ENCODE measurements around the gene SYPL2. TPM values are rescaled to one million over a fixed set of nuclear protein-coding genes. Genes with fewer than 3 reads are reported as not detected.

SYPL2 gene
- total RNA-seq = 0.13 and 0.62 TPM in 2 replicates

GRCh38 chr1:109466452-109467300, at the start of gene SYPL2:
Gene SYPL2, plus strand, starts transcription at chr1:109466546. Its CDS starts 298 bp downstream, at chr1:109466844.

GRCh38 chr1:109426281-109427170, 39.8 kb upstream of the SYPL2 start, which contains the start of gene PSMA5:
Gene PSMA5, minus strand, starts transcription at chr1:109426448. Its CDS starts 118 bp downstream, at chr1:109426330.

GRCh38 chr1:109483672-109484518, 17.5 kb downstream of the SYPL2 start, which contains the start of gene ATXN7L2:
Gene ATXN7L2, plus strand, starts transcription at chr1:109483905. Its CDS starts 49 bp downstream, at chr1:109483954.

GRCh38 chr1:109493805-109494539, 27.6 kb downstream of the SYPL2 start, which contains the start of gene CYB561D1:
Gene CYB561D1, plus strand, starts transcription at chr1:109494094. Its CDS starts 46 bp downstream, at chr1:109494140.

GRCh38 chr1:109509176-109510134, 43.1 kb downstream of the SYPL2 start, which contains the start of gene AMIGO1:
Gene AMIGO1, minus strand, starts transcription at chr1:109509727. Its CDS starts 815 bp downstream, at chr1:109508912.

Other genes starting within 250 kb of the SYPL2 start
- 1.1 and 1.5 TPM in 2 replicates for gene CELSR2, start 217.0 kb upstream of the SYPL2 start, total RNA-seq
- gene PSRC1, start 183.4 kb upstream of the SYPL2 start, total RNA-seq = 5.2 and 8.6 TPM in 2 replicates
- not detected in 2 replicates for gene MYBPHL, start 159.5 kb upstream of the SYPL2 start, total RNA-seq
- gene SORT1, start 68.6 kb upstream of the SYPL2 start, total RNA-seq = 15.2 and 21.3 TPM in 2 replicates
- gene PSMA5, start 40.1 kb upstream of the SYPL2 start, total RNA-seq = 46.1 and 47.2 TPM in 2 replicates
- gene ATXN7L2, start 17.4 kb downstream of the SYPL2 start, total RNA-seq = 1.3 and 1.8 TPM in 2 replicates
- gene CYB561D1, start 27.5 kb downstream of the SYPL2 start, total RNA-seq = 4.8 and 5.7 TPM in 2 replicates
- 0.81 and 2.2 TPM in 2 replicates for gene AMIGO1, start 43.2 kb downstream of the SYPL2 start, total RNA-seq
- 0.13 and 0.37 TPM in 2 replicates for gene GPR61, start 73.3 kb downstream of the SYPL2 start, total RNA-seq
- gene GNAI3, start 82.1 kb downstream of the SYPL2 start, total RNA-seq = 15.1 and 17.3 TPM in 2 replicates
- 0.19 and 0.40 TPM in 2 replicates for gene GNAT2, start 153.1 kb downstream of the SYPL2 start, total RNA-seq
- gene AMPD2, start 153.3 kb downstream of the SYPL2 start, total RNA-seq = 73.3 and 85.6 TPM in 2 replicates
- gene GSTM4, start 189.6 kb downstream of the SYPL2 start, total RNA-seq = 12.8 and 18.8 TPM in 2 replicates
- gene GSTM2, start 201.5 kb downstream of the SYPL2 start, total RNA-seq = 10.7 and 20.9 TPM in 2 replicates
- 11.4 TPM in 1 of 2 replicates, not detected in the other for gene GSTM1, start 221.3 kb downstream of the SYPL2 start, total RNA-seq
- 0.92 and 2.0 TPM in 2 replicates for gene GSTM5, start 245.7 kb downstream of the SYPL2 start, total RNA-seq

Data from aortic smooth muscle cell (primary cell).